Measurements from ENCODE around the gene DECR2. TPM values are rescaled to one million over a fixed set of nuclear protein-coding genes. Genes with fewer than 3 reads are reported as not detected.

The DECR2 gene
- total RNA-seq, 1 donor from 2014 or later = 7.1 TPM

GRCh38 chr16:441447-441846 is 39.8 kb downstream of the DECR2 start:
- Mint-ChIP-seq H3K27me3 (ENCODE audit: insufficient read depth, low read depth) (no peaks in the 10 kb centered on the region), H3K27ac (no peak overlapping the region), H3K4me3 (no peak overlapping the region), H3K4me1 (peaks cover 14% of the 10 kb centered on the region), H3K36me3 (peaks cover 28% of the 10 kb centered on the region), H3K9me3 (no peaks in the 10 kb centered on the region)
- Histone ChIP-seq H3K27ac (no peak overlapping the region), H3K79me2 (ENCODE audit: low read depth) (peaks cover 90% of the 10 kb centered on the region), H3K4me2 (no peak overlapping the region), H2AFZ (replicated peaks) (no peak overlapping the region), H3K9me3 (ENCODE audit: low read depth) (no peaks in the 10 kb centered on the region), H4K20me1 (ENCODE audit: low read depth) (peaks cover 84% of the 10 kb centered on the region), H3K4me1 (no peaks in the 10 kb centered on the region), H3K4me3 (no peak overlapping the region), H3K27me3 (no peaks in the 10 kb centered on the region), H3K9ac (no peak overlapping the region), H3F3A (ENCODE audit: low read depth) (no peaks in the 10 kb centered on the region), H3K36me3 (no peaks in the 10 kb centered on the region)
- no peak for DNase-seq (ENCODE audit: low spot score)
- TF ChIP-seq EZH2phosphoT487 (IDR thresholded peaks at IDR 0.05) (no peak), CTCF (IDR thresholded peaks at IDR 0.05) (no peak), EZH2 (IDR thresholded peaks at IDR 0.05) (no peak)

- H3K4me3 ChIP-seq = no peak overlapping the region
- H3K79me2 ChIP-seq (ENCODE audit: low read depth) = peaks cover 92% of the 10 kb centered on the region
- Mint-ChIP-seq H3K4me1 (peaks cover 14% of the 10 kb centered on the region), H3K4me3 (no peak overlapping the region), H3K27ac (no peak overlapping the region), H3K27me3 (ENCODE audit: insufficient read depth, low read depth) (no peaks in the 10 kb centered on the region), H3K36me3 (peaks cover 24% of the 10 kb centered on the region), H3K9me3 (no peaks in the 10 kb centered on the region)
- no peaks in the 10 kb centered on the region for H3K36me3 ChIP-seq
- no peak for DNase-seq (ENCODE audit: low spot score)
- H3K27ac ChIP-seq = no peak overlapping the region
- no peaks in the 10 kb centered on the region for H3K27me3 ChIP-seq
- H3K4me2 ChIP-seq = no peak overlapping the region
- H3K4me1 ChIP-seq = no peaks in the 10 kb centered on the region
- no peaks in the 10 kb centered on the region for H3F3A ChIP-seq (ENCODE audit: low read depth)
- H2AFZ ChIP-seq (replicated peaks) = no peak overlapping the region
- H4K20me1 ChIP-seq (ENCODE audit: low read depth) = peaks cover 72% of the 10 kb centered on the region
- TF ChIP-seq EZH2phosphoT487 (IDR thresholded peaks at IDR 0.05) (no peak), CTCF (IDR thresholded peaks at IDR 0.05) (no peak), EZH2 (IDR thresholded peaks at IDR 0.05) (no peak)
- H3K9me3 ChIP-seq (ENCODE audit: low read depth) = no peaks in the 10 kb centered on the region
- no peak overlapping the region for H3K9ac ChIP-seq
Observed at GRCh38 chr16:442976-443375, 41.3 kb downstream of the DECR2 start.

- Histone ChIP-seq H3K36me3 (no peaks in the 10 kb centered on the region), H3K27ac (peak overlapping the region; percentile 13), H3K4me2 (no peak overlapping the region), H3K27me3 (no peaks in the 10 kb centered on the region), H2AFZ (replicated peaks) (no peak overlapping the region), H3K79me2 (ENCODE audit: low read depth) (peaks cover 85% of the 10 kb centered on the region), H3K4me3 (no peak overlapping the region), H3K4me1 (no peaks in the 10 kb centered on the region), H3F3A (ENCODE audit: low read depth) (no peaks in the 10 kb centered on the region), H3K9me3 (ENCODE audit: low read depth) (no peaks in the 10 kb centered on the region), H3K9ac (no peak overlapping the region), H4K20me1 (ENCODE audit: low read depth) (peaks cover 66% of the 10 kb centered on the region)
- DNase-seq (ENCODE audit: low spot score) = no peak
- peaks cover 14% of the 10 kb centered on the region for H3K4me1 Mint-ChIP-seq
- peaks cover 22% of the 10 kb centered on the region for H3K36me3 Mint-ChIP-seq
- no peak for TF ChIP-seq CTCF (IDR thresholded peaks at IDR 0.05)
- no peaks in the 10 kb centered on the region for H3K27me3 Mint-ChIP-seq (ENCODE audit: insufficient read depth, low read depth)
- peak overlapping the region; percentile 6 for H3K27ac Mint-ChIP-seq
- no peak overlapping the region for H3K4me3 Mint-ChIP-seq
- no peaks in the 10 kb centered on the region for H3K9me3 Mint-ChIP-seq
Observed at GRCh38 chr16:444027-444426, 42.3 kb downstream of the DECR2 start.
